ENCODE data around the gene TOLLIP. TPM values are rescaled to one million over a fixed set of nuclear protein-coding genes. Genes with fewer than 3 reads are reported as not detected.
"Not testable (repeated sequence)": the region's sequence is repeated elsewhere in the genome, so short reads cannot be mapped to it uniquely, and the experiment has no call there.

Gene TOLLIP
- total and polyA plus RNA-seq, 9 donors: 14.1 to 60.8 (median 44.8) TPM

- H3K36me3 ChIP-seq; DNase-seq; H3K9me3 ChIP-seq; H3K4me3 ChIP-seq; H3K4me1 ChIP-seq (ENCODE audit: insufficient read depth); H3K27ac ChIP-seq; intact Hi-C loops (cut with DNase I); H3K27me3 ChIP-seq: not testable (repeated sequence)
- WGBS, 3 donors: 90 to 96% (median 93%) methylated on average over 7 to 15 of the region's 18 CpGs
Observed at GRCh38 chr11:1243521-1243920, 65.9 kb downstream of the TOLLIP start.

DNA sequence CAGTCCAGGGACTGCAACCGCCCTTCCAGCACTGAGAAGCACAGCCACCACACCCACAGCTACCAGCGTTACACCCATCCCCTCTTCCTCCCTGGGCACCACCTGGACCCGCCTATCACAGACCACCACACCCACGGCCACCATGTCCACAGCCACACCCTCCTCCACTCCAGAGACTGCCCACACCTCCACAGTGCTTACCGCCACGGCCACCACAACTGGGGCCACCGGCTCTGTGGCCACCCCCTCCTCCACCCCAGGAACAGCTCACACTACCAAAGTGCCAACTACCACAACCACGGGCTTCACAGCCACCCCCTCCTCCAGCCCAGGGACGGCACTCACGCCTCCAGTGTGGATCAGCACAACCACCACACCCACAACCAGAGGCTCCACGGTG is 66.7 kb downstream of the TOLLIP start:
- intact Hi-C loops (cut with DNase I); H3K4me3 ChIP-seq; H3K9me3 ChIP-seq; H3K36me3 ChIP-seq; DNase-seq; H3K27ac ChIP-seq; H3K27me3 ChIP-seq; H3K4me1 ChIP-seq (ENCODE audit: insufficient read depth): not testable (repeated sequence)
- 88 to 93% (median 90%) methylated on average over 8 of the region's 11 CpGs for WGBS, 3 donors

DNA sequence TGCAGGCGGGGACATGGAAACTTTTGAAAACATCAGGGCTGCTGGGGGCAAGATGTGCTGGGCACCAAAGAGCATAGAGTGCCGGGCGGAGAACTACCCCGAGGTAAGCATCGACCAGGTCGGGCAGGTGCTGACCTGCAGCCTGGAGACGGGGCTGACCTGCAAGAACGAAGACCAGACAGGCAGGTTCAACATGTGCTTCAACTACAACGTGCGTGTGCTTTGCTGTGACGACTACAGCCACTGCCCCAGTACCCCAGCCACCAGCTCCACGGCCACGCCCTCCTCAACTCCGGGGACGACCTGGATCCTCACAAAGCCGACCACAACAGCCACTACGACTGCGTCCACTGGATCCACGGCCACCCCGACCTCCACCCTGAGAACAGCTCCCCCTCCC is 67.1 kb downstream of the TOLLIP start:
- WGBS, 3 donors: 94 to 96% (median 94%) methylated on average over 20 of the region's 20 CpGs
- TF ChIP-seq POLR2A (IDR thresholded peaks at IDR 0.05): no peak
- TF ChIP-seq EP300 (IDR thresholded peaks at IDR 0.05): no peak
- TF ChIP-seq, protein P1, sequence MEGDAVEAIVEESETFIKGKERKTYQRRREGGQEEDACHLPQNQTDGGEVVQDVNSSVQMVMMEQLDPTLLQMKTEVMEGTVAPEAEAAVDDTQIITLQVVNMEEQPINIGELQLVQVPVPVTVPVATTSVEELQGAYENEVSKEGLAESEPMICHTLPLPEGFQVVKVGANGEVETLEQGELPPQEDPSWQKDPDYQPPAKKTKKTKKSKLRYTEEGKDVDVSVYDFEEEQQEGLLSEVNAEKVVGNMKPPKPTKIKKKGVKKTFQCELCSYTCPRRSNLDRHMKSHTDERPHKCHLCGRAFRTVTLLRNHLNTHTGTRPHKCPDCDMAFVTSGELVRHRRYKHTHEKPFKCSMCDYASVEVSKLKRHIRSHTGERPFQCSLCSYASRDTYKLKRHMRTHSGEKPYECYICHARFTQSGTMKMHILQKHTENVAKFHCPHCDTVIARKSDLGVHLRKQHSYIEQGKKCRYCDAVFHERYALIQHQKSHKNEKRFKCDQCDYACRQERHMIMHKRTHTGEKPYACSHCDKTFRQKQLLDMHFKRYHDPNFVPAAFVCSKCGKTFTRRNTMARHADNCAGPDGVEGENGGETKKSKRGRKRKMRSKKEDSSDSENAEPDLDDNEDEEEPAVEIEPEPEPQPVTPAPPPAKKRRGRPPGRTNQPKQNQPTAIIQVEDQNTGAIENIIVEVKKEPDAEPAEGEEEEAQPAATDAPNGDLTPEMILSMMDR (IDR thresholded peaks at IDR 0.05): no peak
- intact Hi-C loops (cut with DNase I): no loop called here
- Histone ChIP-seq H3K4me3 (no peak overlapping the region), H3K9me3 (no peaks in the 10 kb centered on the region), H3K27ac (no peak overlapping the region), H3K27me3 (no peaks in the 10 kb centered on the region), H3K36me3 (no peaks in the 10 kb centered on the region), H3K4me1 (ENCODE audit: insufficient read depth) (no peaks in the 10 kb centered on the region)
- DNase-seq: no peak

DNA sequence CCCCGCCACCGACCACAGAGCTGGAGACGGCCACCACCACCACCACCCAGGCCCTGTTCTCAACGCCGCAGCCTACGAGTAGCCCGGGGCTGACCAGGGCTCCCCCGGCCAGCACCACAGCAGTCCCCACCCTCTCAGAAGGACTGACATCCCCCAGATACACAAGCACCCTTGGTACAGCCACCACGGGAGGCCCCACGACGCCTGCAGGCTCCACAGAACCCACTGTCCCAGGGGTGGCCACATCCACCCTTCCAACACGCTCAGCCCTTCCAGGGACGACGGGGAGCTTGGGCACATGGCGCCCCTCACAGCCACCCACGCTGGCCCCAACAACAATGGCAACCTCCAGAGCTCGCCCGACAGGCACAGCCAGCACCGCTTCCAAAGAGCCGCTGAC is 67.7 kb downstream of the TOLLIP start:
- H3K4me1 ChIP-seq (ENCODE audit: insufficient read depth): no peaks in the 10 kb centered on the region
- H3K27ac ChIP-seq: no peak overlapping the region
- H3K27me3 ChIP-seq: no peaks in the 10 kb centered on the region
- intact Hi-C loops (cut with DNase I): no loop called here
- H3K9me3 ChIP-seq: no peaks in the 10 kb centered on the region
- no peak for TF ChIP-seq EP300 (IDR thresholded peaks at IDR 0.05)
- TF ChIP-seq POLR2A (IDR thresholded peaks at IDR 0.05): no peak
- TF ChIP-seq, protein P1 (IDR thresholded peaks at IDR 0.05): no peak
- H3K4me3 ChIP-seq: no peak overlapping the region
- 92 to 95% (median 94%) methylated on average over 20 of the region's 20 CpGs for WGBS, 3 donors
- H3K36me3 ChIP-seq: no peaks in the 10 kb centered on the region
- DNase-seq: no peak

DNA sequence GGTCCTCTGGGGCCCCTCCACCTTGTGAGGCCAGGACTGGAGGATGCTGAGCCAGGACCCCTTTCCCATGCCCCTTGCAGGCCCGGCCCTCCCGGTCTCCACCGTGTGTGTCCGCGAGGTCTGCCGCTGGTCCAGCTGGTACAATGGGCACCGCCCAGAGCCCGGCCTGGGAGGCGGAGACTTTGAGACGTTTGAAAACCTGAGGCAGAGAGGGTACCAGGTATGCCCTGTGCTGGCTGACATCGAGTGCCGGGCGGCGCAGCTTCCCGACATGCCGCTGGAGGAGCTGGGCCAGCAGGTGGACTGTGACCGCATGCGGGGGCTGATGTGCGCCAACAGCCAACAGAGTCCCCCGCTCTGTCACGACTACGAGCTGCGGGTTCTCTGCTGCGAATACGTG is 68.7 kb downstream of the TOLLIP start:
- intact Hi-C loops (cut with DNase I): no loop called here
- H3K27me3 ChIP-seq: no peaks in the 10 kb centered on the region
- no peaks in the 10 kb centered on the region for H3K36me3 ChIP-seq
- H3K4me3 ChIP-seq: no peak overlapping the region
- no peak for DNase-seq
- no peak overlapping the region for H3K27ac ChIP-seq
- no peaks in the 10 kb centered on the region for H3K4me1 ChIP-seq (ENCODE audit: insufficient read depth)
- H3K9me3 ChIP-seq: no peaks in the 10 kb centered on the region
- WGBS, 3 donors: 91 to 93% (median 91%) methylated on average over 23 to 25 of the region's 25 CpGs
- TF ChIP-seq, protein P1 (IDR thresholded peaks at IDR 0.05): no peak
- TF ChIP-seq EP300 (IDR thresholded peaks at IDR 0.05): no peak
- TF ChIP-seq POLR2A (IDR thresholded peaks at IDR 0.05): no peak

All from ovary (tissue), 9 donors.